GM12878 (cell line): ENCODE measurements around the gene BLCAP. TPM values are rescaled to one million over a fixed set of nuclear protein-coding genes. Genes with fewer than 3 reads are reported as not detected.
A peak's percentile ranks its signal among the peaks of the same experiment; 100 is the strongest.

ENCODE experiments used
- ATAC-seq: fragments of 200-7000 bp; cut with Tn5 transposase; 3 replicates; pipeline ENCODE4 v1.9.1; 2020; ENCODE audit warnings: mild to moderate bottlenecking, moderate library complexity
- BruUV-seq: library from RNA; stranded (reverse); fragments of 400-500 nt; replicated peaks from 2 replicates; lab custom pipeline; 2021; lab: Mats Ljungman, UMichigan
- CTCF ChIA-PET: fragments of 300-600 bp; sonication (Branson Sonifier 250); formaldehyde crosslinking; extraction: SDS; loops from one replicate; lab custom pipeline; 2021; ENCODE audit warnings: inconsistent platforms; lab: Yijun Ruan, JAX
- POLR2A ChIA-PET: fragments of 350-600 bp; formaldehyde crosslinking; extraction: SDS; loops from one replicate; lab custom pipeline; 2021; ENCODE audit warnings: inconsistent platforms; lab: Charles Lee
- RAD21 ChIA-PET: fragments of 300-600 bp; sonication (Branson Sonifier 250); formaldehyde crosslinking; loops from one replicate; lab custom pipeline; 2023; ENCODE audit warnings: antibody characterized with exemption; ENCODE audit not compliant: unreplicated experiment; lab: Charles Lee
- SMC1A ChIA-PET: fragments of 300-600 bp; sonication (Branson Sonifier 250); formaldehyde crosslinking; loops from one replicate; lab custom pipeline; 2023; ENCODE audit not compliant: unreplicated experiment, uncharacterized antibody; lab: Charles Lee
- DNase-seq: peaks from one replicate; pipeline ENCODE4 v3.0.0-alpha.2; 2011; ENCODE audit warnings: low read depth, low spot score
- FAIRE-seq: peaks from 3 replicates; lab custom pipeline; 2011; peaks lifted over from hg19 to GRCh38; lab: Jason Lieb, UNC
- H2AFZ ChIP-seq: 2 replicates; pipeline ENCODE4 v1.6.0; 2011; ENCODE audit warnings: low read depth, low read length, control low read depth; ENCODE audit not compliant: control insufficient read depth
- H3K27ac ChIP-seq: 2 replicates; pipeline ENCODE4 v1.5.1; 2011; ENCODE audit warnings: control low read depth; ENCODE audit not compliant: control insufficient read depth, insufficient read depth
- H3K27me3 ChIP-seq, 2 experiments: replicated peaks in 1 of 2; 2 replicates each; pipeline versions ENCODE4 v1.6.0 to v1.6.1; 2011; ENCODE audit warnings: low read length in 1 of 2; ENCODE audit not compliant: control insufficient read depth in 2 of 2, insufficient read depth in 2 of 2
- H3K36me3 ChIP-seq, 2 experiments: 2 replicates each; pipeline ENCODE4 v1.5.1; 2011; ENCODE audit warnings: low read length in 1 of 2; ENCODE audit not compliant: control insufficient read depth in 2 of 2, insufficient read depth in 2 of 2
- H3K4me1 ChIP-seq: 2 replicates; pipeline ENCODE4 v1.6.1; 2011; ENCODE audit warnings: mild to moderate bottlenecking, low read length, moderate library complexity, mixed read lengths; ENCODE audit not compliant: control insufficient read depth, insufficient read depth
- H3K4me2 ChIP-seq: 2 replicates; pipeline ENCODE4 v1.6.0; 2011; ENCODE audit warnings: control low read depth; ENCODE audit not compliant: control insufficient read depth, insufficient read depth
- H3K4me3 ChIP-seq: fragments of 200-600 bp; sonication (generic); 2 replicates; pipeline ENCODE4 v1.5.1; 2016
- H3K79me2 ChIP-seq: 2 replicates; pipeline ENCODE4 v1.6.0; 2011; ENCODE audit warnings: low read length; ENCODE audit not compliant: control insufficient read depth, insufficient read depth
- H3K9ac ChIP-seq: 2 replicates; pipeline ENCODE4 v1.8.0; 2011; ENCODE audit warnings: low read length, control low read depth, mixed read lengths; ENCODE audit not compliant: control insufficient read depth, insufficient read depth
- H3K9me3 ChIP-seq: replicated peaks from 3 replicates; pipeline ENCODE4 v1.5.1; 2011; ENCODE audit warnings: mild to moderate bottlenecking, low read length; ENCODE audit not compliant: control insufficient read depth, insufficient read depth
- H4K20me1 ChIP-seq: 2 replicates; pipeline ENCODE4 v1.6.0; 2011; ENCODE audit not compliant: control insufficient read depth, insufficient read depth
- CHD2 ChIP-seq: IDR thresholded peaks from 2 replicates; pipeline ENCODE4 v1.6.1; 2011; ENCODE audit warnings: low read depth, low read length, improper control_type of control experiment, borderline replicate concordance
- MXI1 ChIP-seq: fragments of 150-350 bp; IDR thresholded peaks from 2 replicates; pipeline ENCODE4 v1.6.1; 2011; ENCODE audit warnings: low read depth, mild to moderate bottlenecking, inconsistent platforms, low read length, improper control_type of control experiment
- NR2F1 ChIP-seq: fragments of 450-650 bp; conservative IDR thresholded peaks from 2 replicates; pipeline ENCODE4 v1.6.1; 2017; ENCODE audit warnings: mild to moderate bottlenecking
- PML ChIP-seq: IDR thresholded peaks from 2 replicates; pipeline ENCODE4 v1.6.1; 2012; ENCODE audit warnings: low read length, inconsistent platforms
- SPI1 ChIP-seq: IDR thresholded peaks from 2 replicates; pipeline ENCODE4 v1.6.1; 2011; ENCODE audit warnings: low read depth, mild to moderate bottlenecking, low read length, moderate library complexity, borderline replicate concordance; ENCODE audit not compliant: insufficient read depth
- WGBS: methylation state at CpG from one replicate; pipeline ENCODE4 v1.1.6; 2016; ENCODE audit warnings: low lambda C conversion rate; ENCODE audit not compliant: insufficient replicate concordance, insufficient coverage; ENCODE audit errors: missing lambda C conversion rate; 5-methylcytosine and 5-hydroxymethylcytosine counted together
- in situ Hi-C: fragments of 300-500 bp; cut with MboI; formaldehyde crosslinking; loops from 9 replicates; pipeline ENCODE4 v1.14.3; 2018; ENCODE audit warnings: mixed read lengths
- intact Hi-C: fragments of 100-400 bp; cut with micrococcal nuclease; formaldehyde crosslinking; loops from one replicate; pipeline ENCODE4 v1.14.2; 2022; ENCODE audit not compliant: unreplicated experiment
- polyA plus RNA-seq, 11 experiments: library from polyadenylated mRNA; depleted of rRNA in 4 of 11; unstranded in 6 of 11; stranded (reverse) in 5 of 11; fragments of >200 nt; fragmentation: Nextera tagmentation in 4 of 11; fragmentation: Illumina TruSeq in 1 of 11; extraction: Ambion mirVana in 4 of 11; extraction: Trizol in 1 of 11; gene quantifications; 1 replicate in 1 of 11; 2 replicates in 10 of 11; pipeline versions ENCODE4 v1.2.1 to v1.2.3, GENCODE V29; 2011 to 2016; ENCODE audit warnings: inconsistent platforms in 2 of 11, missing spikeins in 2 of 11, low read depth in 1 of 11
- total RNA-seq, 4 experiments: library from RNA; depleted of rRNA in 3 of 4; stranded (reverse); fragments of >200 nt in 3 of 4; fragmentation: Illumina TruSeq in 1 of 4; extraction: Trizol in 1 of 4; gene quantifications; 2 replicates each; pipeline versions ENCODE4 v1.2.1 to v1.2.3, GENCODE V29; 2013 to 2021

The BLCAP gene
- total and polyA plus RNA-seq, 10 of the 15 experiments (the other 5 are each of a cell fraction or from before 2014, with no cell fraction given), result 24.6 to 62.3 (median 47.3) TPM

DNA sequence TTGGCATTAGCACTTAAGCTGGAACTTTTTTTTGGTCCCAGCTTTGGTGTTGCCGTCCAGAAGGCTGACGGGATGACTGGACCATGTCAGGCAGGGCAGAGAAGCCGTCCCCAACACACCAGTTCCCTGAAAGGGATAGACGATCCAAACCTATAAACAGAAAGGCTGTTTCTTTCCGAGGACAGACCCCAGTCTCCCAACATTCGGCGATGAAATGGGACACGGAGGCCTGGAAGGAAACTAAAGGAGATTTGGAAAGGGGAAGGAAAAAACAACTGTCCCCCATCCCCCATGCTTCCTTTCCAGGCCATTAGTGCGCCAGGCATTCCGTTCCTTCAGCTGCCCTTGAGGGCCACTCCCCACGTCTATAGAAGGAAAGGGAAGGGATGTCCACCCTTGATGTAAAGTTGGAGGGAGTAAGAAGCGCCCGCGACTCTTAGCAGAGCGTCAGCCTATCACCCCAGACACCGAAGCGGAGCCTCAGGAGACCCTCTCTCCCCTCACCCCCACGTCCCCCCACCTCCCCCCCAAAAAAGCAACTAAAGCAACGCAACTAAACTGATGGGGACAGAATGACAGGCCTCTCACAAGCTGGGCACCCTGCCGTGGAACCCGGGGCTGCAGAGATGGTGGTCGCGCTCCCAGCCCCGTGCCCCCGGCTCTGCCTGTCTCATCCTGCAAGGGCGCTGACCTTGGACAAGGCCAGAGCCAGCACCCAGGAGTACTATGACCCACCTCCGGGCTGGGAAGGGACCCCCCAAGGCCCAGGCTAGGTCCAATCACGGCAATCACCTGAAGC, 638 bp downstream of the BLCAP start:
- H3K36me3 ChIP-seq, result no peaks in the 10 kb centered on the region; a peak in 1 of 4 replicates
- H3K27me3 ChIP-seq, result no peaks in the 10 kb centered on the region
- WGBS, result under 1% methylated on average over 26 of the region's 28 CpGs
- H3K4me2 ChIP-seq, result peak overlapping the region; percentile 85
- H4K20me1 ChIP-seq, result peaks cover 7% of the 10 kb centered on the region; the same call in 1 of the 2 replicates
- peak overlapping the region; percentile 100 for H3K27ac ChIP-seq
- no peak for TF ChIP-seq PML
- ATAC-seq, result peak; percentile 5; the same call in 2 of the 3 replicates
- no peak for DNase-seq
- POLR2A ChIA-PET, result no interaction called here
- peak overlapping the region; percentile 82 for H2AFZ ChIP-seq
- CTCF ChIA-PET, result interaction anchor here (13.3 to 13.5 kb wide), 2 partner anchors 258 to 332 kb away, joined by 200 to 282 read pairs; no protein-coding TSS in a partner anchor
- intact Hi-C loops, result loop anchor here (2.0 kb wide), 1 partner anchor 118 kb away; no protein-coding TSS in a partner anchor
- no peak for FAIRE-seq
- RAD21 ChIA-PET, result interaction anchor here (0.6 to 11.5 kb wide), 5 partner anchors 167 to 331 kb away, joined by 3 to 119 read pairs (median 3); no protein-coding TSS in a partner anchor
- in situ Hi-C loops, result loop anchor here (5.0 kb wide), 1 partner anchor 135 kb away; no protein-coding TSS in a partner anchor
- H3K9me3 ChIP-seq, result no peaks in the 10 kb centered on the region
- peaks cover 16% of the 10 kb centered on the region for H3K4me1 ChIP-seq
- peak overlapping the region; percentile 89 for H3K4me3 ChIP-seq
- SMC1A ChIA-PET, result interaction anchor here (1.2 to 4.2 kb wide), 3 partner anchors 10 to 331 kb away, joined by 3 to 36 read pairs (median 4); no protein-coding TSS in a partner anchor
- peaks cover 31% of the 10 kb centered on the region for H3K79me2 ChIP-seq
- TSS peak; percentile 79 for BruUV-seq
- H3K9ac ChIP-seq, result peak overlapping the region; percentile 98

GRCh38 chr20:37526238-37526838, 1.3 kb downstream of the BLCAP start:
- RAD21 ChIA-PET, result interaction anchor here (0.5 kb wide), 1 partner anchor 1028 kb away, joined by 3 read pairs; no protein-coding TSS in a partner anchor
- Histone ChIP-seq H4K20me1 (peaks cover 7% of the 10 kb centered on the region; the same call in 1 of the 2 replicates), H3K4me1 (peaks cover 16% of the 10 kb centered on the region), H3K36me3 (no peaks in the 10 kb centered on the region; a peak in 1 of 4 replicates), H3K9me3 (no peaks in the 10 kb centered on the region), H2AFZ (no peak overlapping the region), H3K9ac (peak overlapping the region; percentile 98), H3K4me2 (peak overlapping the region; percentile 85), H3K79me2 (peaks cover 34% of the 10 kb centered on the region), H3K27ac (peak overlapping the region; percentile 50), H3K27me3 (no peaks in the 10 kb centered on the region), H3K4me3 (peak overlapping the region; percentile 89)
- DNase-seq (no peak), ATAC-seq (peak; percentile 11; the same call in 1 of the 3 replicates), FAIRE-seq (peak; percentile 18)
- TF ChIP-seq MXI1 (0 out of 2 replicates have a peak, but pooled peaks have one; percentile 32), CHD2 (0 out of 2 replicates have a peak, but pooled peaks have one; percentile 18), SPI1 (peak; percentile 41; the same call in 1 of the 2 replicates), NR2F1 (no peak)
- intact Hi-C loops (loop anchor here (2.0 kb wide), 1 partner anchor 118 kb away; no protein-coding TSS in a partner anchor), in situ Hi-C loops (loop anchor here (5.0 kb wide), 1 partner anchor 134 kb away; no protein-coding TSS in a partner anchor)
- SMC1A ChIA-PET, result interaction anchor here (1.2 to 4.2 kb wide), 3 partner anchors 11 to 331 kb away, joined by 3 to 36 read pairs (median 4); no protein-coding TSS in a partner anchor
- CTCF ChIA-PET, result interaction anchor here (13.3 to 13.5 kb wide), 2 partner anchors 258 to 331 kb away, joined by 200 to 282 read pairs; no protein-coding TSS in a partner anchor
- BruUV-seq, result no TSS peak
- POLR2A ChIA-PET, result no interaction called here
- under 1% methylated on average over 10 of the region's 10 CpGs for WGBS
